ENCODE measurements around the gene GNAS-AS1. TPM values are rescaled to one million over a fixed set of nuclear protein-coding genes. Genes with fewer than 3 reads are reported as not detected.

The GNAS-AS1 gene
- total and polyA plus RNA-seq, 10 of the 15 experiments (the other 5 are each of a cell fraction or from before 2014, with no cell fraction given) = 0.06 to 2.7 (median 1.2) TPM

- RAD21 ChIA-PET (ENCODE audit: unreplicated experiment) = no interaction called here
- Histone ChIP-seq H3K9me3 (replicated peaks; ENCODE audit: control insufficient read depth, insufficient read depth, low read length) (no peaks in the 10 kb centered on the region), H3K79me2 (ENCODE audit: control insufficient read depth, insufficient read depth, low read length) (no peaks in the 10 kb centered on the region), H3K4me2 (ENCODE audit: control insufficient read depth, insufficient read depth) (no peak overlapping the region), H3K9ac (ENCODE audit: control insufficient read depth, insufficient read depth, low read length) (no peak overlapping the region), H3K4me3 (no peak overlapping the region), H3K36me3 (ENCODE audit: control insufficient read depth in 2 of 2, insufficient read depth in 2 of 2, low read length in 1 of 2) (peaks cover 0 to 2% of the 10 kb centered on the region in 2 experiments; a peak in 2 of 4 replicates), H3K27ac (ENCODE audit: control insufficient read depth, insufficient read depth) (no peak overlapping the region), H3K4me1 (ENCODE audit: control insufficient read depth, insufficient read depth, low read length) (no peaks in the 10 kb centered on the region), H3K27me3 (replicated peaks in 1 of 2; ENCODE audit: control insufficient read depth in 2 of 2, insufficient read depth in 2 of 2, low read length in 1 of 2) (no peaks in the 10 kb centered on the region), H4K20me1 (ENCODE audit: control insufficient read depth, insufficient read depth) (no peaks in the 10 kb centered on the region), H2AFZ (ENCODE audit: control insufficient read depth, low read depth, low read length) (no peak overlapping the region)
- CTCF ChIA-PET = interaction anchor here (0.5 to 0.6 kb wide), 2 partner anchors 55 to 243 kb away, joined by 3 read pairs; no protein-coding TSS in a partner anchor
- ATAC-seq (no peak), FAIRE-seq (no peak), DNase-seq (ENCODE audit: low read depth, low spot score) (no peak)
- no peak for TF ChIP-seq NRF1 (conservative IDR thresholded peaks at IDR 0.05; ENCODE audit: low read depth, low read length)
- no peak for TF ChIP-seq BCL11A (IDR thresholded peaks at IDR 0.05; ENCODE audit: low read depth, low read length)
- no peak for TF ChIP-seq RUNX3 (IDR thresholded peaks at IDR 0.05; ENCODE audit: low read length)
- no peak for TF ChIP-seq ATF3 (IDR thresholded peaks at IDR 0.05; ENCODE audit: borderline replicate concordance, extremely low read depth, low read depth, low read length)
- no peak for TF ChIP-seq ZBTB40 (IDR thresholded peaks at IDR 0.05; ENCODE audit: borderline replicate concordance)
- no peak for TF ChIP-seq ZNF622 (IDR thresholded peaks at IDR 0.05)
- TF ChIP-seq SMAD1 (IDR thresholded peaks at IDR 0.05; ENCODE audit: low read depth, partially characterized antibody) = no peak
- no TSS peak for BruUV-seq (replicated peaks)
- POLR2A ChIA-PET = no interaction called here
- intact Hi-C loops (cut with micrococcal nuclease; ENCODE audit: unreplicated experiment) (no loop called here), in situ Hi-C loops (cut with MboI) (no loop called here)
- SMC1A ChIA-PET (ENCODE audit: uncharacterized antibody, unreplicated experiment) = interaction anchor here (0.6 kb wide), 1 partner anchor 15 kb away, joined by 3 read pairs; no protein-coding TSS in a partner anchor
- 57% methylated on average over 6 of the region's 6 CpGs for WGBS (ENCODE audit: insufficient coverage, insufficient replicate concordance, low lambda C conversion rate, missing lambda C conversion rate)
These were observed 25.3 kb downstream of the GNAS-AS1 start for GRCh38 chr20:58825450-58825849.
